ENCODE data around the gene JMJD8. TPM values are rescaled to one million over a fixed set of nuclear protein-coding genes. Genes with fewer than 3 reads are reported as not detected.

Gene JMJD8
- total and polyA plus RNA-seq, 2 experiments from 2014 or later = 87.9 to 96.3 TPM

DNA sequence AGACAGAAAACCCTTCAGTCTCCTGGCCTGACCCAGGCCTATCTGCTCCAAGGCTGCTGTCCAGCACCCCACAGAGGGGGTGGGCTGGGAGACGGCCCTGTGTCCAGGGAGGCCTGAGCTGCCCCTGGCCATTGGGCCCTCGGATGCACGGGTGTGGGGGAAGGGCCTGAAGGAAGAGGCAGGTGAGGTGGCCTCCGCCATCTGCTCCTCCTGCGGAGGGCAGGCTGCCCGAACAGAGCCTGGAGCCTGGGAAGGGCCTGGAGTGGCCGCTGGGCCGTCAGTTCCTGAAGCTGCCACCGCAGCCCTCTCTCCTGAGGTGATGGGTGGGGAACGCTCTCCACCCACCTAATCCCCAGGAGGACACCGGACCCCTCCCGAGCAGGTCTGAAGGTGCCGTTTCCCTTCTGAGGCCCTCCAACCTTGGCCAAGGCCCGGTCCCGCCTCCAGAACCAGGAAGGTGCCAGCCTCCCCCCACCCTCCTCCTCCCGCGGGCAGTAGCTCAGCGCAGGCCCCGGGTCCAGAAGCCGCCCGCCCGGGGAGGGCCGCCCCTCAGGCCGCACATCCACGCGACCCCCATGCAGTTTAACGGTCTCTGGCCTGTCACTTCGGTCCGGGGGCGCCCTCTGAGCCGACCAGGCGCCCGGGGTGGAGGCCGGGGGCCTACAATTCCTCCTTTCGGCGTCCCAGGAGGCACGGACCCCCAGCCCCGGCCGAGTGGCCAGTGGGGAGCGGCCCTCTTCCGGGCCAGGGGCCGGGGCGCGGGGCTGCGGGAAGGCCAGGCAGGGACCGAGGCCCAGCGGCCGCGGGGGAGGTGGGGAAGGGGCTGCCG lies 20.6 kb upstream of the JMJD8 start:
- 14 to 21% methylated on average over 28 to 35 of the region's 50 CpGs for WGBS, 2 experiments (ENCODE audit: low coverage in 1 of 2, low lambda C conversion rate in 2 of 2, missing lambda C conversion rate in 2 of 2)
- Histone ChIP-seq H2AFZ (no peak overlapping the region), H3F3A (ENCODE audit: insufficient read depth) (no peaks in the 10 kb centered on the region), H3K4me3 (no peak overlapping the region), H3K27me3 (replicated peaks; ENCODE audit: insufficient read depth) (peaks cover 40% of the 10 kb centered on the region), H3K4me1 (ENCODE audit: insufficient read depth) (peaks cover 2% of the 10 kb centered on the region; the same call in 1 of the 2 replicates), H3K27ac (no peak overlapping the region), H3K9ac (no peak overlapping the region), H3K4me2 (ENCODE audit: unreplicated experiment) (no peak overlapping the region), H3K79me2 (ENCODE audit: insufficient read depth) (no peaks in the 10 kb centered on the region), H3K9me3 (ENCODE audit: low read depth) (no peaks in the 10 kb centered on the region), H3K36me3 (ENCODE audit: low read depth) (no peaks in the 10 kb centered on the region), H3K9me2 (ENCODE audit: insufficient read depth) (no peaks in the 10 kb centered on the region), H4K20me1 (ENCODE audit: insufficient read depth) (no peaks in the 10 kb centered on the region)
- TF ChIP-seq EZH2 (IDR thresholded peaks at IDR 0.05; ENCODE audit: insufficient read depth, poor library complexity, severe bottlenecking) (peak; percentile 74), EZH2phosphoT487 (IDR thresholded peaks at IDR 0.05; ENCODE audit: insufficient read depth, low read depth) (no peak)
- DNase-seq = no peak
- in situ Hi-C loops (cut with MboI) = no loop called here

DNA sequence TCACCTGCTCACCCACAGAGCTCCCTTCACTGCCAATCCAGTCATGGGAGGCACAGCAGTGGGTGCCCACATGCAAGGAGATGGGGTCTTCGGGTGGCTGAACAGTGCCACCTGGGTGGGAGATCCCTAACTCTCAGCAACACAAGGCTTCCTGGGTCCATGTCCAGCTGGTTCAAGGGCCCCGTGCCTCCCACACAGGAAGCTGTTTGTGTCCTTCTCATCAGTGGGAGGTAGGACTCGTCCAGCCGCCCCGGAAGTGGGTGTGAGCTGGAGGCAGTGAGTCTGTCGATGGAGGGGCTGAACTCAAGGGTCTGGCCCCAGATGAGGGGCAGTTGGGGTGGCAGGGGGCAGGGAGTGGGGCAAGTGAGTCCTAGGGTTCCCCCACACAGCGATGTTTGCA lies 19.9 kb upstream of the JMJD8 start:
- H3F3A ChIP-seq (ENCODE audit: insufficient read depth) = no peaks in the 10 kb centered on the region
- TF ChIP-seq EZH2 (IDR thresholded peaks at IDR 0.05; ENCODE audit: insufficient read depth, poor library complexity, severe bottlenecking) = no peak
- no peak for TF ChIP-seq EZH2phosphoT487 (IDR thresholded peaks at IDR 0.05; ENCODE audit: insufficient read depth, low read depth)
- no peaks in the 10 kb centered on the region for H3K79me2 ChIP-seq (ENCODE audit: insufficient read depth)
- no peak overlapping the region for H3K27ac ChIP-seq
- H3K9me2 ChIP-seq (ENCODE audit: insufficient read depth) = no peaks in the 10 kb centered on the region
- H3K9me3 ChIP-seq (ENCODE audit: low read depth) = no peaks in the 10 kb centered on the region
- H3K4me2 ChIP-seq (ENCODE audit: unreplicated experiment) = no peak overlapping the region
- in situ Hi-C loops (cut with MboI) = no loop called here
- no peaks in the 10 kb centered on the region for H3K4me1 ChIP-seq (ENCODE audit: insufficient read depth)
- H2AFZ ChIP-seq = no peak overlapping the region
- H3K4me3 ChIP-seq = no peak overlapping the region
- H4K20me1 ChIP-seq (ENCODE audit: insufficient read depth) = no peaks in the 10 kb centered on the region
- H3K9ac ChIP-seq = no peak overlapping the region
- WGBS, 2 experiments (ENCODE audit: low coverage in 1 of 2, low lambda C conversion rate in 2 of 2, missing lambda C conversion rate in 2 of 2) = 72 to 73% methylated on average over 6 to 7 of the region's 7 CpGs
- peaks cover 40% of the 10 kb centered on the region for H3K27me3 ChIP-seq (replicated peaks; ENCODE audit: insufficient read depth)
- H3K36me3 ChIP-seq (ENCODE audit: low read depth) = no peaks in the 10 kb centered on the region
- no peak for DNase-seq

DNA sequence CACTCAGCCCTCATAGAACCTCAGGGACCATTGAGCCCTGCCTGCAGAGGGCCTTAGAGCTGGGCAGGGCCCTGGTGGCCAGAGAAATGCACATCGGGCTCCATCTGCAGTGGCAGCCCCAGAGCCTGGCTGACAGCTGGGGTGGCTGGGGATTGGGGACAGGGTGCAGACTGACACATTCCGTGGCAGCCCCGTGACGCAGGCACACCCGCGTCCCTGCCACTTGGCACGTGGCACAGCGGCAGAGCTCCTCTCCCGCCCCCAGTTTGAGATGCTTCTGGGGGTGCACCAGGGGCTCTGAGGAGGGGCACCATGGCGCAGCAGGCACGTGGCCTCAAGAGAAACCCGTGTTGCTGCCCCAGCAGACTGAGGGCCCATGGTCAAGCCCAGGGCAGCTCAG lies 19.3 kb upstream of the JMJD8 start:
- H3K79me2 ChIP-seq (ENCODE audit: insufficient read depth) = no peaks in the 10 kb centered on the region
- no peak overlapping the region for H3K27ac ChIP-seq
- no peak overlapping the region for H3K9ac ChIP-seq
- H3F3A ChIP-seq (ENCODE audit: insufficient read depth) = no peaks in the 10 kb centered on the region
- WGBS, 2 experiments (ENCODE audit: low coverage in 1 of 2, low lambda C conversion rate in 2 of 2, missing lambda C conversion rate in 2 of 2) = 44 to 46% methylated on average over 12 of the region's 12 CpGs
- no peaks in the 10 kb centered on the region for H3K9me2 ChIP-seq (ENCODE audit: insufficient read depth)
- H3K4me1 ChIP-seq (ENCODE audit: insufficient read depth) = no peaks in the 10 kb centered on the region
- H2AFZ ChIP-seq = no peak overlapping the region
- no peaks in the 10 kb centered on the region for H3K36me3 ChIP-seq (ENCODE audit: low read depth)
- in situ Hi-C loops (cut with MboI) = no loop called here
- no peaks in the 10 kb centered on the region for H3K9me3 ChIP-seq (ENCODE audit: low read depth)
- H3K4me3 ChIP-seq = no peak overlapping the region
- H4K20me1 ChIP-seq (ENCODE audit: insufficient read depth) = no peaks in the 10 kb centered on the region
- no peak for DNase-seq
- no peak overlapping the region for H3K4me2 ChIP-seq (ENCODE audit: unreplicated experiment)
- H3K27me3 ChIP-seq (replicated peaks; ENCODE audit: insufficient read depth) = peaks cover 40% of the 10 kb centered on the region
- TF ChIP-seq EZH2phosphoT487 (IDR thresholded peaks at IDR 0.05; ENCODE audit: insufficient read depth, low read depth) (no peak), EZH2 (IDR thresholded peaks at IDR 0.05; ENCODE audit: insufficient read depth, poor library complexity, severe bottlenecking) (no peak)

DNA sequence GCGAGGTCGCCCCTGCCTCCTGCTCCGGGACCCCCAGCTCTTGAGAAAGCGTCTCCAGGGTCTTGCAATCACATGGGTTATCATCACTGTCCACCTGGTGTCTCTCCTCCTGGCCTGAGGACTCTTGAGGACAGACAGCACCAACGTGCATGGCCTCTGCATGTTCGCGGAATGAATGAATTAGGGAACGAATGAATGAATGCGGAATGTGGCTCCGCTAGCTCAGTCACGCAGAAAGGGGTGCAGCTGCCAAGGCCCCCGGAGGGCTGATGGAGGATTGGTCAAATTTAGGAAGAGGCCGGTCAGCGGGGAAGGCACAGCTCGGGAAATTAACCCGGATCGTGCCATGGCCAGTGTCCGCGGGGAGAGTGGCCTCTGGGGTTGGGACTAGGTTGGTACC lies 18.2 kb upstream of the JMJD8 start:
- Histone ChIP-seq H3K9me2 (ENCODE audit: insufficient read depth) (no peaks in the 10 kb centered on the region), H4K20me1 (ENCODE audit: insufficient read depth) (no peaks in the 10 kb centered on the region), H3K4me2 (ENCODE audit: unreplicated experiment) (no peak overlapping the region), H3K27me3 (replicated peaks; ENCODE audit: insufficient read depth) (peaks cover 34% of the 10 kb centered on the region), H2AFZ (no peak overlapping the region), H3K4me3 (no peak overlapping the region), H3K4me1 (ENCODE audit: insufficient read depth) (no peaks in the 10 kb centered on the region), H3F3A (ENCODE audit: insufficient read depth) (no peaks in the 10 kb centered on the region), H3K79me2 (ENCODE audit: insufficient read depth) (no peaks in the 10 kb centered on the region), H3K9ac (no peak overlapping the region), H3K27ac (no peak overlapping the region), H3K36me3 (ENCODE audit: low read depth) (no peaks in the 10 kb centered on the region), H3K9me3 (ENCODE audit: low read depth) (no peaks in the 10 kb centered on the region)
- in situ Hi-C loops (cut with MboI) = no loop called here
- WGBS, 2 experiments (ENCODE audit: low coverage in 1 of 2, low lambda C conversion rate in 2 of 2, missing lambda C conversion rate in 2 of 2) = 72 to 80% methylated on average over 19 of the region's 19 CpGs
- TF ChIP-seq EZH2 (IDR thresholded peaks at IDR 0.05; ENCODE audit: insufficient read depth, poor library complexity, severe bottlenecking) (no peak), EZH2phosphoT487 (IDR thresholded peaks at IDR 0.05; ENCODE audit: insufficient read depth, low read depth) (no peak)
- no peak for DNase-seq

All from GM23248 (cell line).